PC-3 (cell line): ENCODE measurements around the gene ZAP70. TPM values are rescaled to one million over a fixed set of nuclear protein-coding genes. Genes with fewer than 3 reads are reported as not detected.

Experiments
- ATAC-seq: fragments of 200-7000 bp; cut with Tn5 transposase; 2 replicates; pipeline ENCODE4 v1.9.1; 2020; ENCODE audit warnings: mild to moderate bottlenecking, moderate library complexity
- BruUV-seq: library from RNA; stranded (reverse); fragments of 400-500 nt; replicated peaks from 2 replicates; lab custom pipeline; 2021; lab: Mats Ljungman, UMichigan
- CTCF ChIA-PET: fragments of 300-600 bp; sonication (Branson Sonifier 250); formaldehyde crosslinking; loops from one replicate; lab custom pipeline; 2022; ENCODE audit warnings: antibody characterized with exemption; lab: Charles Lee
- POLR2A ChIA-PET: fragments of 300-600 bp; sonication (Branson Sonifier 250); formaldehyde crosslinking; loops from one replicate; lab custom pipeline; 2022; ENCODE audit warnings: antibody characterized with exemption; ENCODE audit not compliant: unreplicated experiment; lab: Charles Lee
- DNase-seq: peaks from one replicate; pipeline ENCODE4 v3.0.0-alpha.2; 2015
- H2AFZ ChIP-seq: fragments of 300-600 bp; sonication (generic); 2 replicates; pipeline ENCODE4 v1.6.0; 2016; ENCODE audit warnings: antibody characterized with exemption, low read length
- H3F3A ChIP-seq: fragments of 300-600 bp; sonication (generic); one replicate; pipeline ENCODE4 v1.6.0; 2017; ENCODE audit warnings: antibody characterized with exemption, low read length, control low read depth, mild to moderate bottlenecking; ENCODE audit not compliant: unreplicated experiment
- H3K27ac ChIP-seq: fragments of 300-600 bp; sonication (generic); 2 replicates; pipeline ENCODE4 v1.5.1; 2016; ENCODE audit warnings: mild to moderate bottlenecking, low read length
- H3K27me3 ChIP-seq: fragments of 300-600 bp; sonication (generic); 2 replicates; pipeline ENCODE4 v1.6.1; 2016; ENCODE audit warnings: low read length, mixed read lengths
- H3K36me3 ChIP-seq: fragments of 300-600 bp; sonication (generic); 2 replicates; pipeline ENCODE4 v1.6.1; 2016; ENCODE audit warnings: low read depth, mixed run types, low read length, mixed read lengths
- H3K4me1 ChIP-seq: fragments of 300-600 bp; sonication (generic); 2 replicates; pipeline ENCODE4 v1.5.1; 2016; ENCODE audit warnings: low read length; ENCODE audit not compliant: insufficient read depth
- H3K4me2 ChIP-seq: fragments of 300-600 bp; sonication (generic); 2 replicates; pipeline ENCODE4 v1.6.0; 2016; ENCODE audit warnings: low read length
- H3K4me3 ChIP-seq: fragments of 300-600 bp; sonication (generic); 2 replicates; pipeline ENCODE4 v1.5.1; 2016; ENCODE audit warnings: mild to moderate bottlenecking, low read length, mixed read lengths
- H3K79me2 ChIP-seq: fragments of 300-600 bp; sonication (generic); 2 replicates; pipeline ENCODE4 v1.6.1; 2017; ENCODE audit warnings: low read length, mixed read lengths
- H3K9ac ChIP-seq: fragments of 300-600 bp; sonication (generic); 2 replicates; pipeline ENCODE4 v1.6.0; 2016; ENCODE audit warnings: mild to moderate bottlenecking, low read length
- H3K9me2 ChIP-seq: fragments of 300-600 bp; sonication (generic); replicated peaks from 2 replicates; pipeline ENCODE4 v1.6.1; 2016; ENCODE audit warnings: mixed run types, low read length, mixed read lengths
- H3K9me3 ChIP-seq: fragments of 300-600 bp; sonication (generic); 2 replicates; pipeline ENCODE4 v1.6.1; 2016; ENCODE audit warnings: low read length, mixed read lengths
- H4K20me1 ChIP-seq: fragments of 300-600 bp; sonication (generic); 2 replicates; pipeline ENCODE4 v1.6.1; 2016; ENCODE audit warnings: low read length, mixed read lengths
- EZH2 ChIP-seq: fragments of 300-600 bp; sonication (generic); IDR thresholded peaks from one replicate; pipeline ENCODE4 v1.6.1; 2017; ENCODE audit warnings: antibody characterized with exemption, mild to moderate bottlenecking, low read length; ENCODE audit not compliant: unreplicated experiment
- EZH2phosphoT487 ChIP-seq: fragments of 300-600 bp; sonication (generic); IDR thresholded peaks from 2 replicates; pipeline ENCODE4 v1.6.1; 2018; ENCODE audit warnings: mild to moderate bottlenecking, antibody characterized with exemption, low read length, borderline replicate concordance
- intact Hi-C: fragments of 100-400 bp; cut with micrococcal nuclease; formaldehyde crosslinking; loops from 2 replicates; pipeline ENCODE4 v1.9.0; 2023
- total RNA-seq: library from RNA; depleted of rRNA; stranded (reverse); fragments of >200 nt; gene quantifications from 2 replicates; pipeline ENCODE4 v1.2.3, GENCODE V29; 2014
- TF ChIP-seq, protein P1 (sequence below): fragments of 300-600 bp; sonication (generic); conservative IDR thresholded peaks from 2 replicates; pipeline ENCODE4 v1.5.1; 2017; ENCODE audit warnings: antibody characterized with exemption, low read depth, mild to moderate bottlenecking, low read length

ZAP70 gene
- total RNA-seq, 1 experiment from 2014 or later, result not detected

DNA sequence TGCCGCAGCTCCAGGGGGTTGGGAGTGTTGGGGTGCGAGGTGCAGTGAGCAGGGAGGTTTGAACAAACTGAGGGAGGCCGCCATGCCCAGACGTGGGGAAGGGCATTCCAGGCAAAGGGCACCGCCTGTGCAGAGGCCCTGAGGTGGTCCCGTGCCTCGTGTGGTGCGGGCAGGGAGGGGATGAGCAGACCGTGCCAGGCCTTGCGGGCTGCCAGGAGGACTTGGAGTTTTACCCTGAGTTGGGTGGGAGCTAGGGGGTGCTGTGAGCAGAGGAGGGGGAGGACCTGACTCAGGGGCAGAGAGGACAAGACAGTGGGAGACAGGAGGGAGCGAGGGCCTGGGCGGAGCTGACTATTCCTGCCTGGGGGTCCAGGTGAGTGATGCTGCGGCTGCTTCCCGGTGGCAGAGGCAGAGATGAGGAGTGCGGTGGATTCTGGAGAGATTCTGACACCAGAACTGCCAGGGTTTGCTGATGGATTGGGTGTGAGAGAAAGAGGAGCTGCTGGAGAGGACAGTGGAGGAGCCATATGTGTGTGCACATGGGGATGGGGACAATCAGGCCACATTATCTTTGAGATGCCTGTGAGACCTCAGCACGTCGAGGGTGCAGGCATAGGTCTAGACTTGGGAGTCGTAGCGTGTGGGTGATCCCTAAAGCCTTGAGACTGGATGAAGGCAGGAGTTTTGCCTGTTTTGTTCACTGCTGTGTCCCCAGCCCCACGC lies 23.4 kb downstream of the ZAP70 start:
- BruUV-seq, result no TSS peak
- Histone ChIP-seq H3K79me2 (no peaks in the 10 kb centered on the region), H3K27me3 (no peaks in the 10 kb centered on the region), H2AFZ (no peak overlapping the region), H3K4me1 (0 out of 2 replicates have a peak, but pooled peaks cover under 1% of the 10 kb centered on the region), H4K20me1 (no peaks in the 10 kb centered on the region), H3K4me3 (no peak overlapping the region), H3K9ac (no peak overlapping the region), H3K9me2 (no peaks in the 10 kb centered on the region), H3K4me2 (no peak overlapping the region), H3K9me3 (no peaks in the 10 kb centered on the region), H3K36me3 (no peaks in the 10 kb centered on the region), H3F3A (no peaks in the 10 kb centered on the region), H3K27ac (no peak overlapping the region)
- ATAC-seq (no peak), DNase-seq (no peak)
- ChIA-PET POLR2A (no interaction called here), CTCF (no interaction called here)
- TF ChIP-seq, protein P1, sequence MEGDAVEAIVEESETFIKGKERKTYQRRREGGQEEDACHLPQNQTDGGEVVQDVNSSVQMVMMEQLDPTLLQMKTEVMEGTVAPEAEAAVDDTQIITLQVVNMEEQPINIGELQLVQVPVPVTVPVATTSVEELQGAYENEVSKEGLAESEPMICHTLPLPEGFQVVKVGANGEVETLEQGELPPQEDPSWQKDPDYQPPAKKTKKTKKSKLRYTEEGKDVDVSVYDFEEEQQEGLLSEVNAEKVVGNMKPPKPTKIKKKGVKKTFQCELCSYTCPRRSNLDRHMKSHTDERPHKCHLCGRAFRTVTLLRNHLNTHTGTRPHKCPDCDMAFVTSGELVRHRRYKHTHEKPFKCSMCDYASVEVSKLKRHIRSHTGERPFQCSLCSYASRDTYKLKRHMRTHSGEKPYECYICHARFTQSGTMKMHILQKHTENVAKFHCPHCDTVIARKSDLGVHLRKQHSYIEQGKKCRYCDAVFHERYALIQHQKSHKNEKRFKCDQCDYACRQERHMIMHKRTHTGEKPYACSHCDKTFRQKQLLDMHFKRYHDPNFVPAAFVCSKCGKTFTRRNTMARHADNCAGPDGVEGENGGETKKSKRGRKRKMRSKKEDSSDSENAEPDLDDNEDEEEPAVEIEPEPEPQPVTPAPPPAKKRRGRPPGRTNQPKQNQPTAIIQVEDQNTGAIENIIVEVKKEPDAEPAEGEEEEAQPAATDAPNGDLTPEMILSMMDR, result no peak
- TF ChIP-seq EZH2phosphoT487 (no peak), EZH2 (no peak)
- intact Hi-C loops, result no loop called here

DNA sequence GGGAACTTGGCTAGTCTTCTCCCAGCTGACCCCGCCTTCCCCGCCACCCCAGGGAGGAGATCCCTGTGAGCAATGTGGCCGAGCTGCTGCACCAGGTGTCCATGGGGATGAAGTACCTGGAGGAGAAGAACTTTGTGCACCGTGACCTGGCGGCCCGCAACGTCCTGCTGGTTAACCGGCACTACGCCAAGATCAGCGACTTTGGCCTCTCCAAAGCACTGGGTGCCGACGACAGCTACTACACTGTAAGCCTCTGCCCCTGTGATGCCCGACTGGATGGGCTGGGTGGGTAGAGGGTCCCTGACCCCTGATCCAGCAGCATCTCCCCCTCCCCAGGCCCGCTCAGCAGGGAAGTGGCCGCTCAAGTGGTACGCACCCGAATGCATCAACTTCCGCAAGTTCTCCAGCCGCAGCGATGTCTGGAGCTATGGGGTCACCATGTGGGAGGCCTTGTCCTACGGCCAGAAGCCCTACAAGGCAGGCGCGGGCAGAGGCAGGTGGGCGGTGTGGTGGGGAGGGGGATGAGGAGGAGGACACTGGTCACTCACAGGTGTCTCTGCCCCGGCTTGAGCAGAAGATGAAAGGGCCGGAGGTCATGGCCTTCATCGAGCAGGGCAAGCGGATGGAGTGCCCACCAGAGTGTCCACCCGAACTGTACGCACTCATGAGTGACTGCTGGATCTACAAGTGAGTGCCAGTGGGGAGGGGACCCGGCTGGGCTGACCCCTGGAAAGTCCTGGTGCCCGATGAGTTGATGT lies 24.2 kb downstream of the ZAP70 start:
- BruUV-seq, result no TSS peak
- Histone ChIP-seq H3K27me3 (no peaks in the 10 kb centered on the region), H2AFZ (no peak overlapping the region), H3K4me1 (peaks cover 9% of the 10 kb centered on the region), H3K9me2 (no peaks in the 10 kb centered on the region), H4K20me1 (no peaks in the 10 kb centered on the region), H3K4me2 (no peak overlapping the region), H3K9me3 (no peaks in the 10 kb centered on the region), H3K4me3 (no peak overlapping the region), H3F3A (no peaks in the 10 kb centered on the region), H3K36me3 (no peaks in the 10 kb centered on the region), H3K9ac (no peak overlapping the region), H3K79me2 (no peaks in the 10 kb centered on the region), H3K27ac (no peak overlapping the region)
- ChIA-PET CTCF (no interaction called here), POLR2A (no interaction called here)
- DNase-seq (no peak), ATAC-seq (no peak)
- TF ChIP-seq EZH2phosphoT487 (no peak), EZH2 (no peak)
- TF ChIP-seq, protein P1, result no peak
- intact Hi-C loops, result no loop called here
